Measurements from ENCODE around the gene GGA1.

Gene GGA1

DNA sequence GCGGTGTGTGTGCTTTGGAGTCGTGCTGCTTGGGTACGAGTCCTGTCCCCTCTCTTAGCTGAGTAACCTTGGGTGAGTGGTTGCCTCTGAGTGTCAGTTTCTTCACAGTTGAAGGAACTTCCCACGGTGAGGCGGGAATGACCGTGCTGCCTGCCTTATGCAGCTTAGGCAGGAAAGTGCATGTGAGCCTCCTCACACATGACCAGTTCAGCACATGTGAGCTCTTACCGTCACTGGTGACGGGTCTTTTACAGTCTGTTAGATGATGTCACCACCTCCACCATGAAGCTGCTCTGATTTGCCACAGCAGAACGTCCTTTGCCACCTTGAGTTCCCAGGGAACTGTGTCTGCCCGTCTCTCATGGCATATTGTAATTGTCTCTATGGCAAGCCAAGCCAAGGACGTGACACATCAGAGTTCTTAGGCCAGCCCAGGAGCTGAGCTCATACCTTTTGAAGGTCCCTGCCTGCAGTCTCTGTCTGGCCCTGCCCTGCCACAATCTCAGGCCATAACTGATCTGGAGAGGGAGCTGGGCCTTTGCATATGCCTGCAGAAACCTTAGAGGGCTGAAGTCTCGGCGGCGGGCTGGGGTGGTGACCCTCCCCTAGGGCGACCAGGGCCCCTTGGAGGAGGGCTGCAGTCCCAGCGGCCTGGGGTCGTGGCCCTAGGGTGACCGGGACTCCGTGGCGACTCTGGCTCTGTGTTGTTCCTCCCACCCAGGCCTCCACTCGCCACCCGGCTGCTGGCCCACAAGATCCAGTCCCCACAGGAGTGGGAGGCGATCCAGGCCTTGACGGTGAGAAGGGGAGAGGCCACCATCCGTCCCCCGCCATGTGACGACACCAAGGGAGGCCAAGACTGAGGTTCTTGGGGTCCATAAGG is 7.8 kb downstream of the GGA1 start:
- H3K4me3 ChIP-seq (ENCODE audit: low read depth, low read length): no peak overlapping the region
- TF ChIP-seq, protein P1, sequence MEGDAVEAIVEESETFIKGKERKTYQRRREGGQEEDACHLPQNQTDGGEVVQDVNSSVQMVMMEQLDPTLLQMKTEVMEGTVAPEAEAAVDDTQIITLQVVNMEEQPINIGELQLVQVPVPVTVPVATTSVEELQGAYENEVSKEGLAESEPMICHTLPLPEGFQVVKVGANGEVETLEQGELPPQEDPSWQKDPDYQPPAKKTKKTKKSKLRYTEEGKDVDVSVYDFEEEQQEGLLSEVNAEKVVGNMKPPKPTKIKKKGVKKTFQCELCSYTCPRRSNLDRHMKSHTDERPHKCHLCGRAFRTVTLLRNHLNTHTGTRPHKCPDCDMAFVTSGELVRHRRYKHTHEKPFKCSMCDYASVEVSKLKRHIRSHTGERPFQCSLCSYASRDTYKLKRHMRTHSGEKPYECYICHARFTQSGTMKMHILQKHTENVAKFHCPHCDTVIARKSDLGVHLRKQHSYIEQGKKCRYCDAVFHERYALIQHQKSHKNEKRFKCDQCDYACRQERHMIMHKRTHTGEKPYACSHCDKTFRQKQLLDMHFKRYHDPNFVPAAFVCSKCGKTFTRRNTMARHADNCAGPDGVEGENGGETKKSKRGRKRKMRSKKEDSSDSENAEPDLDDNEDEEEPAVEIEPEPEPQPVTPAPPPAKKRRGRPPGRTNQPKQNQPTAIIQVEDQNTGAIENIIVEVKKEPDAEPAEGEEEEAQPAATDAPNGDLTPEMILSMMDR (IDR thresholded peaks at IDR 0.05; ENCODE audit: borderline replicate concordance, insufficient read depth, low read depth, low read length): no peak

DNA sequence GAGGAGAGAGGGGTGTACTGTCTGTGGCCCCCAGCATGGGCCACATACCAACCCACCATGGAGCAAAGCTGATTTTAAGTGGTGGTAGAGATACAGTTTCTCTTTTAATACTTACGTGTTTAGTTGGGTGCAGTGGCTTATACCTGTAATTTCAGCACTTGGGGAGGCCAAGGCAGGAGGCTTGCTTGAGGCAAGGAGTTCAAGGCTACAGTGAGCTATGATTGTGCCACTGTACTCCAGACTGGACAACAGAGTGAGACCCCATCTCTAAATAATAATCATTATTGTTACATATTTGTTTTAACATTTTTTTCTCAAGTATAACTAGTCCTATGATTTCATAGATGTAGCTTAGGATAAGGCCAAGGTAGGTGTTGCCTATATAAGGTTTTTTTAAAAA is 8.8 kb downstream of the GGA1 start:
- no peak overlapping the region for H3K4me3 ChIP-seq (ENCODE audit: low read depth, low read length)
- TF ChIP-seq, protein P1 (IDR thresholded peaks at IDR 0.05; ENCODE audit: borderline replicate concordance, insufficient read depth, low read depth, low read length): no peak

DNA sequence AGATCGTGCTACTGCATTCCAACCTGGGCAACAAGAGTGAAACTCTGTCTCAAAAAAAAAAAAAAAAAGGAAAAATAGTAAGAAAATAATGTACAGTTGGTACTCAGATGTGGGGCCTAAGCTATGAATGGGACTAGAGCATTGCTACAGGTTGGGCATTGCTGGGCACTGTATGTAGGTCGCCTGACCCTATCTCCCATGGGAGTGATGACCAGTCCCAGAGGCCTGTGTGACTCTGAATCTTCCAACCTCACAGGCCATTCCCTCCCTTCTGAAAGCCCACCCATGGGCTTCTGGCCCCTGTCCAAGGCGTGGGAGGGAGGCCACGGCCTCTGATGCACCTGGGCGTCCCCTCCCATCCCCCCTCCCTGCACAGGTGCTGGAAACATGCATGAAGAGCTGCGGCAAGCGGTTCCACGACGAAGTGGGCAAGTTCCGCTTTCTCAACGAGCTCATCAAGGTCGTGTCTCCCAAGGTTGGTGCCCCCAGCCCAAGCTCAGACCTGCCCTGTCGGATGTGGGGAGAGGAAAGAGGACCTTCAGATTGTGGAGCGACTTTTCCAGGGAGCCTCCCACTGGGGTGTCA is 9.5 kb downstream of the GGA1 start:
- H3K4me3 ChIP-seq (ENCODE audit: low read depth, low read length): no peak overlapping the region

DNA sequence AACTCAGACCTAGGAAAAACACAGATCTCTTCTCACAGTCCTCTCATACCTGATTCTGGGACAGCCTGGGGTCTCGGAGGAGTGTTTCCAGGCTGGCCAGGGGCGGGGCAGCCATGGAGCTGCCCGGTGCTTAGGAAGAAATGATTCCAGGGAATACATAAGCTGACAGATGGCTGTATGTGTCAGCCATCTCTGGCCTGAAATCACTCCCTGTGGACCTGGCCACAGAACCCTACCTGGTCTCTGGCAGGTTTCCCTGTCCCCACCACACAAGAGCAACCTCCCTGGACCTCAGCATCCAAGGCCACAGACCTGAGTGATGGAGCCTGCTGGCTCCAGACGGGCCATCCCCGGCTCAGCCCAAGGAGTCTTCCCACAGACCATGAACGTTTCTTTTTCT is 10.0 kb downstream of the GGA1 start:
- TF ChIP-seq, protein P1 (IDR thresholded peaks at IDR 0.05; ENCODE audit: borderline replicate concordance, insufficient read depth, low read depth, low read length): no peak
- no peak overlapping the region for H3K4me3 ChIP-seq (ENCODE audit: low read depth, low read length)

More for the DNA sequence above, 9.5 kb downstream of the GGA1 start:
- TF ChIP-seq, protein P1 (IDR thresholded peaks at IDR 0.05; ENCODE audit: borderline replicate concordance, insufficient read depth, low read depth, low read length): no peak

DNA sequence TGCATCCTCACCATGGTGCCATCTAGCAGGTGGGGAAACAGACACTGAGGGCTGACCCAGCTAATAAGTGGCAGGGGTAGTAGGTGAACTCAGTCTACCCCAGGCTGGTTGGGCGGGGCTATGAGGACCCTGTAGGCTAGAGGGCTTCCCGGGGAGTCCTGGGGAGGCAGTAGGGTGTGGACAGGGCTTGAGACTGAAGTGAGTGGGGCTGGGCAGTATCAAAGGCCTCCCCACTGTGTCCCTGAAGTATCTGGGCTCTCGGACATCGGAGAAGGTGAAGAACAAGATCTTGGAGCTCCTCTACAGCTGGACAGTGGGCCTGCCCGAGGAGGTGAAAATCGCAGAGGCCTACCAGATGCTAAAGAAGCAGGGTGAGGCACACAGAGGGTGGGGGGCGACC is 11.4 kb downstream of the GGA1 start:
- H3K4me3 ChIP-seq (ENCODE audit: low read depth, low read length): no peak overlapping the region
- TF ChIP-seq, protein P1 (IDR thresholded peaks at IDR 0.05; ENCODE audit: borderline replicate concordance, insufficient read depth, low read depth, low read length): no peak

DNA sequence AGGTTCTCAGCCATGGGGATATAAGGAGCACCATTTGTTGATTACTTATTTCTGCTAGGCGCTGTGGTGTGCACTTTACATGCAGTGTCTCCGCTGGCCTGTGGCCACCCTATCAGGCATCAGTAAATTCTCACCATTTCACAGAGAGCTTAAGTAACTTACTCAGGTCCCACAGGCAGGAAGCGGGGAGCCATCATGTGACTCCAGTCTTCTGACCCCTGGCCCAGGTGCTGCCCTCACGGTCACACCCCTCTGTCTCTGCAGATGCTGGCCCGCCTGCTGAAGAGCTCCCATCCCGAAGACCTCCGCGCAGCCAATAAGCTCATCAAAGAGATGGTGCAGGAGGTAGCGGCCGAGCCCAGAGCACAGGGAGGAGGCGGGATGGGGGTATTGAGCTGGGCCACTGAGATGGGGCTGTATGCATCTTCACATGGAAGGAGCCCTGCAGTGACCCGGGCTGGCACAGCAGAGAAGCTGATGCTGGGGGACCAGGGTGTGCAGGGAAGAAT is 12.8 kb downstream of the GGA1 start:
- TF ChIP-seq, protein P1 (IDR thresholded peaks at IDR 0.05; ENCODE audit: borderline replicate concordance, insufficient read depth, low read depth, low read length): no peak
- no peak overlapping the region for H3K4me3 ChIP-seq (ENCODE audit: low read depth, low read length)

Measured in GM12875 (cell line).